ENCODE data around the gene C16orf78.

C16orf78 gene

DNA sequence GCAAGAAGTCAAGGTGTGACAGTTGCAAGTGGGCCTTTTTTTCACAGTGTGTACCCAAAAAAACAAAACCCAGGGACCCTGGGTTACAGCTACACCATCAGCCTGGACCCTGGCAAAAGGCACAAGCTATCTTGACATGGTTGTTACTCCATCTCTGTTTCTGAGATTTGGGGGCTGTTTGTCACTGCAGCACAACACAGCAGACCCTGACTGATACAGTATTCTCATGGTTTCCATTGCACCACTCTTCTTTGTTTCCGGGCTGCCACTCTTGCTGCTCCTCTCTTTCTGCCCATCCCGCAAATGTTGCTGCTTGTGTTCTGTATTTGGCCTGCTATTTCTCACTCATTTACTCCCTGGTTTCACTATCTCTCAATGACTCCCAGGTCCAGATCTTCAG lies 55.2 kb downstream of the C16orf78 start:
- DNase-seq (ENCODE audit: low read depth in 2 of 2, low spot score in 1 of 2): no peak

DNA sequence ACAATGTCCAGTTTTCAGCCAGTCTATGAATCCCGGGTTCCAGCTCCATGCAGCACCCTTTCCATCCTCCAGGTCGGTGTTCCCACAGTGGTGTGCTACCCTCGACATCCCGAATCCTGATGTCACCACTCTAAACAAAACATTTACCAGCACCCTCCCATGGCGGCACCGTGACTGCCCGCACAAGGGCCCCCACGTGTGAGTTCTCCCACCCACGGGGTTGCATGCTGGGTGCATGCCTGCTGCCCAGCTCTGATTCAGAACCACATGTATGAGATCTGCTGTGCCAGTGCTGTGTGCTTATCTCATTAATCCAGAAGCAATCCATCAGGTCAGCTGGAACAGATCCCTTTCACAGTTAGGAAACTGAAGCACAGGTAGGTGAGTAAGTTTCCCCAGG lies 57.4 kb downstream of the C16orf78 start:
- no peak for DNase-seq (ENCODE audit: low read depth in 2 of 2, low spot score in 1 of 2)

DNA sequence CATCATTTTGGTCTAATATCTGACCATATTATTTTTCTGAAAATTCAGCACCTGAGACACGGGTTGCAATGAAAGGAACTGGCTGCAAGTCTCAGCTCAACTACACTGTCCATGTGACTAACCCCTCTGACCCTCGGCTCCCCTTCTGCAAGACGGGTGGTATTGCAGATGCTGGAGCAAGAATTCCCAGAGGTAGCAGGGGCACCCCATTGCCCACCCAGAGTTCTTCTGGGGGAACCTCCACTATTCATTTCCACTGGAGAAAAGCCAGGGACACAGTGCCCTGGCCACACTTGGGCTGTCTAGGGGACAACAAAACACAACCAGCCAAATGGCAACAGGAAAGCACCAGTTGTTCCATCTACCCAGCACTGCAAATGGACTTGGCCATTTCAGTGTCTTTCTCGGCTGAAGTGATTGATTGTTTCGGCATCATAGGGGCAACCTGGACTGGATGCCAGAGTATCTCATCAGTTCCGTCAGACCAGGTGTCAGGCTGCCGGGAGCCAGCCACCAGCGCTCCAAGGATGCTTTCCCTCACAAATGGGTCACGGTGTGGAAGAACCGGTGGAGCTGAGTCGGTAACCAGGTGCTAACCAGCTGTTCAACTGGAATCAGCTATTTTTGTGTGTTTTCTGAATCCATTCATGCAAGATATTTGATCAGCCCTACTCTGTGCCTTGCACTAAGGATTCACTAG lies 58.1 kb downstream of the C16orf78 start:
- no peak for DNase-seq (ENCODE audit: low read depth in 2 of 2, low spot score in 1 of 2)

DNA sequence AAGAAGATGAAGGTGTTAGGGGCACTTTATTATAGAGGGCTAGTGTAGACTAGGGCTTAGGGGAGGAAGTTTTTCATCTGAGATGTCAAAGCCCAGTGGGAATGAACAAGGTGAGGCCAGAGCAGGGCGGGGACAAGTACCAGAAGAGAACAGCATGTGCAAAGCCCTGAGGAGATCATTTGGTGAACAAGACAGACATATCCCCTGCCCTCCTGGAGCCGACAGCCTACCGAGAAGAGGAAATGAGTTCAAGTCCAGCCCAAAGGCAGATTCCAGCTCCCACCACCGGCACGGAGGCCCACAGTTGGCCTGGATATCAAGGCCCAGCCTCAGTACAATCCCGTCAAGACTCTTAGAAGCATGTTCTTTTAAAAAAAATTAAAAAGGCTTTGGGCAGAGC lies 61.1 kb downstream of the C16orf78 start:
- no peak for DNase-seq (ENCODE audit: low read depth in 2 of 2, low spot score in 1 of 2)

DNA sequence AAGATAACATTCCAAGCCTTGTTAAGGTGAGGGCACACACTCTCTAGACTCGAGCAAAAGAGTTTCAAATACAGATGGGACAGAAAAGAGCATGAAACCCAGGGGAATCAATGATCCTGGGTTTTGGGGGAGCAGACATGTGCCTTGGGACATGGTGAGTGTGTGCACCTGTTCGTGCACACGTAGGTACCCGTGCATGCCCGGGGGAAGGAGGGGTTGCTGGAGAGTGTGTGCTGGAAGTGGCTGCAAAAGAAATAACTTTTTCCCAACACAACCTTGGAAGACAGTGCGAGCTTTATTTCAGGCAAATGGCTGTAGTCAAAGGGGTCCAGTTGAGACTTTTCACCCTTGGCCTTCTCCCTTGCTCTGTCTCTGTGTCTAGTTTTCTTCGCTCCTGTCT lies 62.6 kb downstream of the C16orf78 start:
- DNase-seq (ENCODE audit: low read depth in 2 of 2, low spot score in 1 of 2): no peak

DNA sequence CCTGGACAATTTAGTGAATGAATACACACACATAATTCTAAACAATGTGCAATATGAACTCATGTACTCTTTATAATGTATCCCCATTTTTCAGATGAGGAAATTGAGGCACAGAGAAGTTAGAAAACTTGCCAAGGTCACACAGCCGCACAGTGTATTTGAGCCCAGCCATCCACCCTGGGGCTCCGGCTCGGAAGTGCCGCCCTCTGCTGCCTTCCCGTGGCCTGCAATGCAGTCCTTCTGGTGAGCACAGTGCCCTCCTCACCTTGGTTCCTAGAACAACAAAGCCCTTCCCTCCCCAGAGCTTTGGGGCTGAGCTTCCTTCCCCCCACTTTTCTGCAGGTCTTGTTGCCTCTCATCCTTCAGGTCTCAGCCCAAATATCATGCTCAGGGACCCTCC lies 63.7 kb downstream of the C16orf78 start:
- no peak for DNase-seq (ENCODE audit: low read depth in 2 of 2, low spot score in 1 of 2)

DNA sequence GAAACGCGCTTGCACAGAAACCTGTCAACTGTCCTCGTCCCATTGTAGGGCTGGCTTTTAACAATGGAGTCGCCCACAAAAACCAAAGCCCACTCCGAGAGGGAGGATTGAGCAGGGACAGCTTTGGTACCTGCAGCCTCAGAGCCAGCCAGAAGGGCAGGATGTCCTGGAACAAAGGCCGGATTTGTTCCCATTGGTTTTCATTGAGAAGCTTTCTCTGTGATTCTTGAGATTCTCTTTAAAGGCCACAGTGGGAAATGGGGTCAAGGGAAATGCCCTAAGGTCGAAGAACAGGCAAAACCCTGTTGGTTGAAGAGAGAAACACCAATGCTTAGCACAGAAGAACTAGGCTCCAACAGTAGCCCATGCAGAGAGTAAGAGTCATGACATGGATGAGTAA lies 65.4 kb downstream of the C16orf78 start:
- DNase-seq (ENCODE audit: low read depth in 2 of 2, low spot score in 1 of 2): no peak

DNA sequence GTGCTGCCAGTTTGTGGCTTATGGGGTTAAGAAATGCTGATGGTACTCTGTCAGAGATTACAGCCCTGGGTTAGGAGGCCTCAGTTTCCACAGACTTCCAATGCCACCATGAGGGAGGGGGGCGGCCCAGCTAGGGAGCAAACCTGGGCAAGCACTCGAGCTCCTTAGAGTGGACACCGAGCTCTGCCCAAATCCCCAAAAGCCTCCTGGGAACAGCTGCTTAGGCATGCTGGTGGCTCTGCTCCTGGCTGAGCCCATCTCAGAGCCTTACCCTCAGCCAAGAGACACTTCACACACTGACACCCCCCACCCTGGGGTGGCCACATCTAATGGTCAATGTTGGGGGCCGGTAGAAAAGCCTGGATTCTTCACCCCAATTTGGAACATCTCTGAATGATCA lies 66.1 kb downstream of the C16orf78 start:
- no peak for DNase-seq (ENCODE audit: low read depth in 2 of 2, low spot score in 1 of 2)

DNA sequence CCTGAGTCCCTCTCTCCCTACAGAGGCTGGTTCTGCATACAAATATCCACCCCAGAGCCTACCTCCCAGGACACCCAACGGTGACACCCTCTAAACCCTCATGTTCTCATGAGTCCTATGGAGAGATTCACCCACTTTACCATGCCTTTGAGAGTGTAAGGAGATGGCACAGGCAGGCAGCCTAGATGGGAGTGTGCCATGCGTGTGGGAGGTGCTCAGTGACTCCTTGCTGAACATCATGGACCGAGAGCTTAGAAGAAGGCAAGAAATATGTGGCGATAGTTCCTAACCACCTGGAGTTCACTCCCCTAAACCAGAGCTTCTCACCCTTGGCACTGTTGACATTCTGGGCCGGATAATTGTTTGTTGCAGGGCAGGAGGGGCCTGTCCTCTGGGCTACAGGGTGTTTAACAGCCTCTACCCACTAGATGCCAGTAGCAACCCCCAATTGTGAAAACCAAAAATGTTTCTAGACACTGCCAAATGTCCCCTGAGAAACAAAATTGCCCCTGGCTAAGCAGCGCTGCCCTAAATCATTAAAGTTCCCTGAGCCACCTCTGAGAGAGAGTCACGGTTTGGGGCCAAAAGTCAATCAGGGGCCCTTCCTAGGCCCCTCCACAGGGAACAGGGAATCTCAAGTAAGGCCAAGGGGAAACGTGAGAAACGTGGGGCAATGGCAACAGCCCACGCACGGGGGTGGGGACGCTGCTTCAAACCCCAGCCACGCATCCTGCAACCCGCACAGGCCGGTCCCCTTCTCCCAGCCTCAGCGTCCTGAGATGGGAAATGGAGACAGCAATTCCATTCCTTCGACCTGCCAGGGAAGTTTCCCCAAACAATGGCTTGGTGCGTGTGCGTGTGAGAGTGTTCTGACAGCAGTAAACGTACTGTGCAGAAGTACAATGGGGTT lies 66.8 kb downstream of the C16orf78 start:
- DNase-seq (ENCODE audit: low read depth in 2 of 2, low spot score in 1 of 2): no peak

DNA sequence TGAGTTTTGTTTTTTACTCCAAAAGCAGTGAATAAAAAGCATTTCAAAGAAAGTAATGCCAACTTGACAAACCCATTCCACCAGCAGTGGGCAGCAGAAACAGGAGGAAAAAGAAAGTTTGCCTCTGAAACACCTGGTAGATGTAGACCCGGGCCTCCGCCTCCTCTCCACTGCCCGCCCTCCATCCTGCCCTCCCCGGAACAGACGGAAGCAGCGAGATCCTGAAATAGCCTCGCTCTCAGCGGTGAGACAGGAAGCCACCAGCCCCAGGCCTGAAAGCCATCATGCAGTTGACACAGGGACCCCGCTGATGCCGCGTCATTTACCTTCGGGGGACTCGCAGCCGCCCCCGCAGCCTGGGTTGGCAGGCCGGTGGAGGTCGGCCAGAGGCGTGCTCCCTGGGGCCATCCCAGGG lies 67.8 kb downstream of the C16orf78 start:
- peak; percentile 16 to 32 for DNase-seq (ENCODE audit: low read depth in 2 of 2, low spot score in 1 of 2)

DNA sequence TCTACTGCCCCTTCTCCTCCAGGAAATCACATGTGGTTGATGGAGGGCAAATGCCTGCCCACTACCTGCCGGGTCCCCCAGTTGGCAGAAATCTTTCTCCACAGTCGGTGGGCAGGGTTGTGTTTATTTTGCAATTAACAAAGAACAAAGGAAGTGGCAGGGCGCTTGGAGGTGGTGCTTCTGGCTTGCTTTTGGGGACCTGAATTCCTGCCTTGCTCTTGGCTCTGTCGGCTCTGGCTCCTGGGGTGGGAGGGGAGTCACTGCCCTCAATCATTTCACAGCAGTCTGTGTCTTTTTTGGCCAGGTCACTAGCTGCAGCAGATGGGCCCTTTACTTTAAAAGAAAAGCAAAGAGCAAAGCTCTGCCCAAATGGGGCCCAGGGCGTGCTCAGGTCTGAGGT lies 69.2 kb downstream of the C16orf78 start:
- no peak for DNase-seq (ENCODE audit: low read depth in 2 of 2, low spot score in 1 of 2)

DNA sequence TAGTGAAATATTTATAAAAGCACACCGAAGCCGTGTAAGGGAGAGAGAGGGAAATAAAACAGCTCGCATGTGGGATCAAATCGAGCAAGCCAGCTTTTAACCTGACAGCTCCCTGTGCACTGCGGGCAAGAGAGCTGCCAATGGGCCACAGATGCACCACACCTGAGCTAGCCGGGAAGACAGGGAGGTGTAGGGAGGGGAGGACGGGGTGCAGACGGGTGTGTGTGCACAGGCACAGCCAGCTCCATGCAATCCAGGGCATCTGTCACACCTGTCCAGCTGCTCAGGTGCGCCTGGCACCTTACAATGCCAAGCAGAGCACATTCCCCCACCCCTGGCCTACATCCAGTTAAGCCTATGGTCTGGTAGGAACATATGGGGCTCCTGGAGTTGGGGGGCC lies 70.0 kb downstream of the C16orf78 start:
- no peak for DNase-seq (ENCODE audit: low read depth in 2 of 2, low spot score in 1 of 2)

DNA sequence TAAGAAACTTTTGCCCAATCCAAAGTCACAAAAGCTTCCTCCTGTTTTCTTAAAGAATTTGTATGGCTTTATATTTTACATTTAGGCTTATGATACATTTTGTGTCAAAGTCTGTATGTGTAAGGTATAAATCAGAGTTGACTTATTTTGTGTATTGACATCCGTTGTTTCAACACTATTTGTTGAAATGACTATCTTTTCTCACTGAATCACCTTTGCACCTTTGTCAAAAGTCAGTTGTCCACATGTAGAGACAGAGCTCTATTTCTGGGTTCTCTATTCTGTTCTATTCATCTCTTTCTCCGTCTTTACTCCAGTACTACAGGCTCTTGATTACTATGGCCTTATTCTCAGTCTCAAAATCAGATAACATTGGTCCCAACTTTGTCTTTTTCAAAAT lies 73.2 kb downstream of the C16orf78 start:
- no peak for DNase-seq (ENCODE audit: low read depth in 2 of 2, low spot score in 1 of 2)

All from stimulated activated CD8-positive, alpha-beta memory T cell treated with anti-CD3 and anti-CD28 coated beads, Interleukin-4, amount 100 ng/mL, for 1 hour (primary cell).